Measurements from ENCODE around the gene MACROH2A2. TPM values are rescaled to one million over a fixed set of nuclear protein-coding genes. Genes with fewer than 3 reads are reported as not detected.
A peak's percentile ranks its signal among the peaks of the same experiment; 100 is the strongest.
"Not testable (repeated sequence)": the region's sequence is repeated elsewhere in the genome, so short reads cannot be mapped to it uniquely, and the experiment has no call there.

Gene MACROH2A2
- total RNA-seq, 1 donor: 10.0 TPM

- H3K4me3 ChIP-seq (ENCODE audit: low read depth, low read length): no peak overlapping the region
- no peak for TF ChIP-seq CTCF (IDR thresholded peaks at IDR 0.05; ENCODE audit: insufficient read depth, low read length)
- DNase-seq (ENCODE audit: low read depth): no peak
Observed at GRCh38 chr10:70097459-70097858, 44.8 kb downstream of the MACROH2A2 start.

- DNase-seq (ENCODE audit: low read depth): no peak
- no peak overlapping the region for H3K4me3 ChIP-seq (ENCODE audit: low read depth, low read length)
- TF ChIP-seq CTCF (IDR thresholded peaks at IDR 0.05; ENCODE audit: insufficient read depth, low read length): no peak
Observed at GRCh38 chr10:70098271-70098670, 45.6 kb downstream of the MACROH2A2 start.

GRCh38 chr10:70101068-70101562, 48.5 kb downstream of the MACROH2A2 start:
- H3K4me3 ChIP-seq (ENCODE audit: low read depth, low read length); DNase-seq (ENCODE audit: low read depth): not testable (repeated sequence)

- no peak for TF ChIP-seq CTCF (IDR thresholded peaks at IDR 0.05; ENCODE audit: insufficient read depth, low read length)
- H3K4me3 ChIP-seq (ENCODE audit: low read depth, low read length): no peak overlapping the region
- DNase-seq (ENCODE audit: low read depth): no peak
Observed at GRCh38 chr10:70101668-70102067, 49.0 kb downstream of the MACROH2A2 start.

- H3K4me3 ChIP-seq (ENCODE audit: low read depth, low read length): no peak overlapping the region
- no peak for DNase-seq (ENCODE audit: low read depth)
- TF ChIP-seq CTCF (IDR thresholded peaks at IDR 0.05; ENCODE audit: insufficient read depth, low read length): peak; percentile 47
Observed at GRCh38 chr10:70106958-70107791, 54.5 kb downstream of the MACROH2A2 start.

GRCh38 chr10:70109064-70109729, 56.6 kb downstream of the MACROH2A2 start:
- no peak for TF ChIP-seq CTCF (IDR thresholded peaks at IDR 0.05; ENCODE audit: insufficient read depth, low read length)
- no peak for DNase-seq (ENCODE audit: low read depth)
- H3K4me3 ChIP-seq (ENCODE audit: low read depth, low read length): no peak overlapping the region

- TF ChIP-seq CTCF (IDR thresholded peaks at IDR 0.05; ENCODE audit: insufficient read depth, low read length): no peak
- no peak for DNase-seq (ENCODE audit: low read depth)
- H3K4me3 ChIP-seq (ENCODE audit: low read depth, low read length): no peak overlapping the region
Observed at GRCh38 chr10:70111496-70111895, 58.9 kb downstream of the MACROH2A2 start.

Measured in fibroblast of the aortic adventitia (primary cell).